ENCODE data around the gene MGLL.

The MGLL gene

GRCh38 chr3:127760361-127760760 is 62.0 kb downstream of the MGLL start:
- no peak overlapping the region for H3K4me3 ChIP-seq (ENCODE audit: low read depth, low read length)

DNA sequence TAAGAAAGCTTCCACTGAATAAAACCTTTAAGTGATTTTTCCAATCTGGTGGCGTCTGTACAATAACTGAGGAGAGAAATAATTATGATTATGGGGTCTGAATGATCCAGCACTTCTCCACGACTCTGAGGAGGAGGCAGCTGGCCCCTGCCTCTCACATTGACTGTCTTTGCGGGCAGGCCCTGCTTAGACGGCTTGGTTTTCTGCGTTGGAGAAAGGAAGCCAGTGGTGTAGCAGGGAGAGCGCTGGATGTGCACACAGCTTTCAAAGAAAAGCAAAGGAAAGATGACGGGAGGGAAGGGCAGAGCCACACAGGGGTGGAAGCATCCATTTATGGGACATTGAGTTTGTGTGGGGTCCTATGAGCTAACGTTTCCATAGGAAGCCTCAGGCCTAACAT is 62.5 kb downstream of the MGLL start:
- no peak overlapping the region for H3K4me3 ChIP-seq (ENCODE audit: low read depth, low read length)

DNA sequence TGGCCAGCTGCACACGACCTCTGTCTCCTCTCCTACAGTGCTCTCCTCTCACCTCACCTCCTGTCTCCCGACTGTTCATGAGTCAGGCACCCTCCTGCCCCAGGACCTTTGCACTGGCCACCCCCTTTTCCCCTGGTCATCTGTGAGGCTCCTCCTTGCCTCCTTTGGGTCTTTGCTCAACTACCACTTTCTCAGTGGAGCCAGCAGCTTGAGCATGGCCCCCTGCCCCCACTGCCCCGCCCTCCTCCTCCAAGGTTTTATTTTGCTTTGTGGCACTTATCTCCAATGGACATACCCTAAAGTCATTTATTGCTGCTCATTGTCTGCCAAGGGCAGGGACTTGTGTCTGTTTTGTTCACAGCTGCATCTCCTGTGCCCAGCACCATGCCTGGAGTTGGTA is 64.3 kb downstream of the MGLL start:
- H3K4me3 ChIP-seq (ENCODE audit: low read depth, low read length): no peak overlapping the region

- H3K4me3 ChIP-seq (ENCODE audit: low read depth, low read length): no peak overlapping the region
These were observed 67.0 kb downstream of the MGLL start for GRCh38 chr3:127755305-127755681.

GRCh38 chr3:127754411-127755304 is 67.7 kb downstream of the MGLL start:
- no peak overlapping the region for H3K4me3 ChIP-seq (ENCODE audit: low read depth, low read length)

GRCh38 chr3:127753898-127754410 is 68.4 kb downstream of the MGLL start:
- no peak overlapping the region for H3K4me3 ChIP-seq (ENCODE audit: low read depth, low read length)

DNA sequence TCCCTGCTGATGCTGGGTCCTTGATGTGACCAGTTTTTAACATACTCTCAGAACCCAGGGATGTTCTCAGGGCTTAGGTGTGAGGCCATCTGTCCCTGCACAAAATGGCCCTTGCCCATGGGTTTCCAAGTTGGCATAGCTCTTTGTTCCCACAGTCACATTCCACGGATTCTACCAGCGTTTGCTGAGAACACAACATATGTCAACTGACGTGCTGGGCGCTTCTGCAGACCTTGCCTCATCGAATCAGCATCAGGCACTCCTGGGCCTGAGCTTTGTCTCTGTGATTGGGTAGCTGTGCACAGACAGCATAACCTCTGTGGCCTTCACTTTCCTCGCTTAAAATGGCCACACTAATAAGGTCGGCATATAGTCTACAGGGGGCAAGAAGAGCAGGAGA is 69.0 kb downstream of the MGLL start:
- no peak overlapping the region for H3K4me3 ChIP-seq (ENCODE audit: low read depth, low read length)

DNA sequence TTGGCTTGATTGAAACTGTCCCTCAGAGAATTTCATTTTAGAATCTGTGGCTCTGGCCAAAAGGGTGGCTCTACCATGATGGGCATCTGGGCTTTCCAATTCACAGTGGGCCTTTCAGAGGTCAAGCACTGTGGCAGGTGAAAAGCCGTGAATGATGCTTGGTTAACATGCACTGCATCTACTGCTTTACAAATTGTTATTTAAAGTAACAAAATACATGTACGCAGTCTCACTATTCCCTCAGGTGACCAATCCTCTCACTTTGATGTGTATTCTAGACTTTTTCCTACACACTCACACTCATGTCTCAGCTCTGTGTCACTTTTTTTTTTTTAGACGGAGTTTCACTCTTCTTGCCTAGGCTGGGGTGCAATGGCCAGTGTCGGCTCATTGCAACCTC is 70.5 kb downstream of the MGLL start:
- H3K4me3 ChIP-seq (ENCODE audit: low read depth, low read length): no peak overlapping the region

DNA sequence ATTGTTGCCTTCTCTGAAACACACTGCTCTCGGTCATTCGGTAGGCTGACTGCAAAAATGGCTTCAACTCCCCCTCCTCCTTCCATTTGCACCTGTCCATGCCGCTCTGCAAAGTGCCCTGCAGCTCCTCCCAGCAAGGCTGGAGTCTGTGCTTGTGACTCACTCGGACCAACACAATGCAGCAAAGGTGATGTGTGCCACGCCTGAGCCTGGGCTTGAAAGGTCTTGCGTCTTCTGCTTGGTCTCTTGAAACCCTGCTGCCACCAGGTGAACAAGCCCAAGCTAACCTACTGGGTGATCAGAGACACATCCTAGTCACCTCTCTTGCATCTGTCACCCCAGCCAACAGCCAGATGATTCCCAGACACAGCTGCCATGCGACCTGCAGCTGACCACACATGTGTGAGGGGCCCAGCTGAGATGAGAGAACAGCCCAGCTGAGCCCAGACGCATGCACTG is 71.1 kb downstream of the MGLL start:
- no peak overlapping the region for H3K4me3 ChIP-seq (ENCODE audit: low read depth, low read length)

GRCh38 chr3:127750226-127751031 is 71.9 kb downstream of the MGLL start:
- no peak overlapping the region for H3K4me3 ChIP-seq (ENCODE audit: low read depth, low read length)

GRCh38 chr3:127749787-127750225 is 72.5 kb downstream of the MGLL start:
- H3K4me3 ChIP-seq (ENCODE audit: low read depth, low read length): no peak overlapping the region

- H3K4me3 ChIP-seq (ENCODE audit: low read depth, low read length): no peak overlapping the region
These were observed 73.0 kb downstream of the MGLL start for GRCh38 chr3:127749361-127749760.

- no peak overlapping the region for H3K4me3 ChIP-seq (ENCODE audit: low read depth, low read length)
These were observed 73.5 kb downstream of the MGLL start for GRCh38 chr3:127748754-127749327.

DNA sequence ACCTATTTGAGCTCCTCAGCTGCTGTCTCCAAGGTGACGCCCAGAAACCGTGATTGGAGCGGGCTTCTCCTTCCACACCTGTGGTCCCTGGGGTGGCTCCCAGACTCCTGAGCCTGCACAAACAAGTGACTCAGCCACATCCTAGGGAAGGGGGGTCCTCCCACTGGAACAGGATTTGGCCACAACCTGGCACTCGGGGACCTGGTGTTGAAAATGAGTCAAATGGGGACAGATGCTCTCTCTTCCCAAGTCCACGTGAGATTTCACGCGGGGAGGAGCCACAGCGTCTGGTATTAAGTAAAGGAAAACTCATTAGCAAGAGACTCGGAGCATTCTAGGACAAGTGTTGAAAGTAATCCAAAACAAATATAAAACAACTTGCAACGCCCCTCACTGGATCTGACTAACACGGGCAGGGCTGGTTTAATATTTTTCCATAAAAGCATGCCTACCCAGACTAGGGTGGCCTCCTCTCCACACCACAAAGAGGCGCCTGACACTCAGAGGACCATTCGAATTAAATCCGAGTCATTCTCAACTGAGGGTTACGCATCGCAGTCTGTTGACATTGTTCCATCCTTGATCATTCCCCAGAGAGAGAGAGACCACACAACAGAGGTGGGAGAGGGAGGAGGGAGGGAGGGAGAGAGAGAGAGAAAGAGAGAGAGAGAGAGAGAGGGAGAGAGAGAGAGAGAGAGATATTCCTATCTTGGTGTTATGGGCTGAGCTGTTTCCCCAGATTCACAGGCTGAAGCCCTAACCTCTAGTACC is 74.4 kb downstream of the MGLL start:
- H3K4me3 ChIP-seq (ENCODE audit: low read depth, low read length): no peak overlapping the region

DNA sequence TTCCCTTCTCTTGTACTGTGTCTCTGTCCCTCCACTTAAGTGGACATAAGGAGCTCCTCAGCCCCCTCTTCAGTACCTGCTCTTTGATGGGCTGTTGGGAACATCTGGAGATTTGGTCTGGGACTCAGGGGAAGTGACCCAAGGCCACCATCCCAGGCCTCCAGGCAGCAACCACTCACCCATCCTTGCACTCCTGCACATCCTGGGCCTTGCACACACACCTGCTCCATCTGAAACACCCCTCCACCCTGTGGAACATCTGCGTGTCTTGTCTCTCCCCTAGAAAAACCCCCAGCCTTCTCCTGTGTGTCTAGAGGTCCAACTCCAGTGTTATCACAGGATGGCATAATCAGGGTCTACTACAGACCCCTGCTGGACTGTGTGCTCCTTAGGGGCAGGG is 75.2 kb downstream of the MGLL start:
- H3K4me3 ChIP-seq (ENCODE audit: low read depth, low read length): no peak overlapping the region

DNA sequence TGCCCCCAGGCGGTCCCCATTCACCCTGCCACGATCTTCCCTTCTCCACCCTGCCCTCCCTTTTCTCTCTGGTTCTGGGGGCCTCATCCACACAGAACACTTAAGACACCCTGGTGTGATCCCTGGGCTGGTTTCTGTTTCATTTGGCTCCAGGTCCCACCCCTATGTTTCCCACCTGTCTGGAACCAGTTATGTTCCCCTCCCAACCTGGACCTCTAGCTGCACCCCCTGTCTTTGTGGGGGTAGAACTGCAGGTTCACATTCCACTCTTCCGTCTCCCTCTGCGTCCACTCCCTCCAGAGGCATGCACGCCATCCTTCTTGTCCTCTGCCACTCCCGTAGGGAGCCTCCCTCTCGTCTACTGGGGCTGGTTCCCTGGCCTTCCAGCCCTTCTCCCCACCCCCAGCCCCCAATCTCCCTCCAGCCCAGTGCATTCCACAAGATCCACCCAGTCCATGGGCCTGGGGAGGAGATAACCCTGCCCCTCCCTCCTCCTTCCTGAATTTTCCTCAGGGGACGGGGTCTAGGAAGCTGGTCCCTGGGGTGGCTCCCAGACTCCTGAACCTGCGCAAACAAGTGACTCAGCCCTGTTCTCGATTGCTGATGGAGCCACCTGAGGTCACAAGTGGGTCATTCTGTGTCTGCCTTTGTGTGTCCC is 75.8 kb downstream of the MGLL start:
- H3K4me3 ChIP-seq (ENCODE audit: low read depth, low read length): no peak overlapping the region

DNA sequence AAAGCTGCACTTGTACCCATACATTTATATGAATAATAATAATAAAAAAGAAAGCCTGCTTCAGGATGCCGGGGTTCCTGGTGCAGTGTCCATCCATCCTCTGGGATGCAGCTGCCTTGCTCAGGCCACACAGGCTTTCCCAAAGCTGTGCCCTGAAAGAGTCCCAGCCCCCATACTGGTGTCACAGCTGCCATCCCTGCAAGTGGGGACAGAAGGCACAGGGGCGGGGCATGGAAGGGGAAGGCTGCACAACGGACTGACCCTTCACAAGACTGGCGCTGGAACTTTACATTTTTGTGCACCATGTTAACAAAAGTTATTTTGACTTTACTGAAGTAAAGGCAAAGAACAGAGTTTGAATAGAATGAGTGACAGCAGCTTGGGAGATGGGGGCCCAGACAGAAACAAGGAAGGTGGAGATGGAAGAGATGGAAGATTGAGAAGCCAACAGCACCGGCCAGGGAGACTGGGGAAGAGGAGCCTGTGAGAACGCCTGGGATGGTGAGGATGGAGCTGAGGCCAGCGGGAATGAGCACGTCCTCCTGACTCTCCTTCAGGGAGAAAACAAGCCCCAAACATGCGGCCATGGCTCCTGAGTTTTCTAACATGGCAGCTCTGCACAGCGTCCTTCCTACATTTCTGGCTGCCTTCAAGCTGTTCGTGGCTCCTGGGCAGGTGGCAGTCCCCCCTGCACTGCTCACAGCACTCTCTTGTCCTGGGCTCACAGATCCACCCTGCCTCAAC is 76.5 kb downstream of the MGLL start:
- no peak overlapping the region for H3K4me3 ChIP-seq (ENCODE audit: low read depth, low read length)

GRCh38 chr3:127744875-127745274 is 77.4 kb downstream of the MGLL start:
- no peak overlapping the region for H3K4me3 ChIP-seq (ENCODE audit: low read depth, low read length)

DNA sequence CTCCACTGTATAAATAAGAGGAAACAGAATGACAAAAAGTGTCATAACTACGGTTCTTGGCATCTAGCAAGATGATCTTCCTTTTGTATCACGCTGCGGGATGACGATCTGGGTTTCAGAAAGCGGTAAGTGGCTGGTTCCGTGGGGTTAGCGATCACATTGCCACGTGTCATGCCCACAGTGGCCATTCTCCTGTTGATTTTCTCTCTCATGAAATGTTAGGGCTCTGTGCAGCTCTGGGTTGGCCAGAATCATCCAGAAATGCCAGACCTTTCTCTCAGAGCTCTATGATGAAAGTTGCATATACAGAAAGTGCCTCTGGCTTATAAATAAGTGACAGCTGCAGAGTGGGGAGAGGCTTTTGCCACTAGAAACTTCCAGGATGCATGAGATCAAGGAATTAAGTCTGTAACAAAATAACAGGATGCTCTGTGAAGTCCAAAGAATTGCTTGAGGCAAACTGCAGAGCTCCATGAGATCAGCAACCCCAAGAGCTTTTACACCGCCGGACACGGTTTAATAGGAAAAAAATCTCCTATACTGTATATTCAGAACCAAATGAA is 78.0 kb downstream of the MGLL start:
- no peak overlapping the region for H3K4me3 ChIP-seq (ENCODE audit: low read depth, low read length)

Measured in iPS-11a (cell line).